K562 (cell line): ENCODE measurements around the gene ZMYND8. TPM values are rescaled to one million over a fixed set of nuclear protein-coding genes. Genes with fewer than 3 reads are reported as not detected.

Experiments
- ATAC-seq: fragments of 200-7000 bp; cut with Tn5 transposase; 3 replicates; pipeline ENCODE4 v1.9.1; 2020; ENCODE audit warnings: moderate library complexity
- BruUV-seq: library from RNA; stranded (reverse); fragments of 400-500 nt; replicated peaks from 2 replicates; lab custom pipeline; 2021; lab: Mats Ljungman, UMichigan
- CTCF ChIA-PET: fragments of 300-600 bp; formaldehyde crosslinking; extraction: SDS; loops from one replicate; lab custom pipeline; 2021; ENCODE audit warnings: low intra/inter-chr PET ratio; lab: Yijun Ruan, JAX
- POLR2A ChIA-PET: fragments of 300-600, 350-650 bp; sonication (Branson Sonifier 250); formaldehyde crosslinking; extraction: SDS; loops from one replicate; lab custom pipeline; 2021; ENCODE audit warnings: antibody characterized with exemption, inconsistent platforms; lab: Yijun Ruan, JAX
- DNase-seq, 4 experiments: peaks; one replicate each; pipeline versions ENCODE4 v3.0.0 to v3.0.0-alpha.2; 2011 to 2018; ENCODE audit warnings: low spot score in 3 of 4, mixed read lengths in 3 of 4; ENCODE audit errors: extremely low read depth in 1 of 4
- FAIRE-seq: peaks from 2 replicates; lab custom pipeline; 2011; peaks lifted over from hg19 to GRCh38; lab: Jason Lieb, UNC
- H2AFZ ChIP-seq: 2 replicates; pipeline ENCODE4 v1.6.0; 2011; ENCODE audit warnings: low read depth, low read length, control low read depth, inconsistent platforms
- H3K27ac ChIP-seq: fragments of 200-600 bp; 3 replicates; pipeline ENCODE4 v1.8.0; 2011; ENCODE audit warnings: low read depth, mild to moderate bottlenecking, control low read depth, inconsistent platforms, low read length, moderate library complexity, mixed read lengths; ENCODE audit errors: extremely low read depth
- H3K27me3 ChIP-seq, 2 experiments: fragments of 300-600 bp in 1 of 2; 2 replicates in 1 of 2; 3 replicates in 1 of 2; pipeline versions ENCODE4 v1.6.0 to v1.8.0; 2011; ENCODE audit warnings: inconsistent platforms in 2 of 2, low read length in 2 of 2, mild to moderate bottlenecking in 1 of 2, mixed read lengths in 1 of 2, moderate library complexity in 1 of 2; ENCODE audit not compliant: control insufficient read depth in 2 of 2, insufficient read depth in 2 of 2
- H3K36me3 ChIP-seq: fragments of 300-600 bp; 3 replicates; pipeline ENCODE4 v1.8.0; 2011; ENCODE audit warnings: mild to moderate bottlenecking, low read length, inconsistent platforms; ENCODE audit not compliant: control insufficient read depth, insufficient read depth
- H3K4me1 ChIP-seq, 2 experiments: fragments of 200-600 bp in 1 of 2; replicated peaks in 1 of 2; 2 replicates in 1 of 2; 3 replicates in 1 of 2; pipeline versions ENCODE4 v1.5.1 to v1.8.0; 2011; ENCODE audit warnings: inconsistent platforms in 2 of 2, low read length in 2 of 2, mild to moderate bottlenecking in 1 of 2, mixed read lengths in 1 of 2, moderate library complexity in 1 of 2; ENCODE audit not compliant: control insufficient read depth in 2 of 2, insufficient read depth in 2 of 2
- H3K4me2 ChIP-seq: 2 replicates; pipeline ENCODE4 v1.6.1; 2011; ENCODE audit warnings: low read length, control low read depth, inconsistent platforms, mixed read lengths; ENCODE audit not compliant: insufficient read depth
- H3K4me3 ChIP-seq: fragments of 200-600 bp; sonication (generic), shearing (Covaris generic); 2 replicates; pipeline ENCODE4 v1.5.1; 2016; ENCODE audit warnings: control low read depth, inconsistent platforms
- H3K79me2 ChIP-seq: fragments of 200-600 bp; 3 replicates; pipeline ENCODE4 v1.8.0; 2011; ENCODE audit warnings: low read length, inconsistent platforms; ENCODE audit not compliant: control insufficient read depth, insufficient read depth
- H3K9ac ChIP-seq, 2 experiments: 2 replicates each; pipeline versions ENCODE4 v1.6.0 to v1.6.1; 2011; ENCODE audit warnings: low read depth in 2 of 2, low read length in 2 of 2, control low read depth in 1 of 2, inconsistent platforms in 1 of 2, mild to moderate bottlenecking in 1 of 2, mixed read lengths in 1 of 2; ENCODE audit not compliant: insufficient read depth in 1 of 2
- H3K9me1 ChIP-seq: one replicate; pipeline ENCODE4 v1.6.0; 2011; ENCODE audit warnings: inconsistent platforms, mild to moderate bottlenecking, low read length, moderate library complexity; ENCODE audit not compliant: control insufficient read depth, insufficient read depth
- H3K9me3 ChIP-seq: replicated peaks from 2 replicates; pipeline ENCODE4 v1.5.1; 2011; ENCODE audit warnings: low read depth, low read length, inconsistent platforms; ENCODE audit not compliant: control insufficient read depth, insufficient read depth
- H4K20me1 ChIP-seq: replicated peaks from 2 replicates; pipeline ENCODE4 v1.6.1; 2011; ENCODE audit warnings: low read length, inconsistent platforms, mixed read lengths; ENCODE audit not compliant: control insufficient read depth, insufficient read depth
- IRF2 ChIP-seq: sonication (generic); formaldehyde crosslinking; IDR thresholded peaks from 2 replicates; pipeline ENCODE4 v1.8.1; 2022; ENCODE audit warnings: mild to moderate bottlenecking, missing genetic modification reagents
- MTA3 ChIP-seq: fragments of 450-650 bp; formaldehyde crosslinking; IDR thresholded peaks from 2 replicates; pipeline ENCODE4 v1.6.1; 2017; ENCODE audit warnings: mild to moderate bottlenecking, borderline replicate concordance
- PTTG1 ChIP-seq: fragments of 450-650 bp; IDR thresholded peaks from 2 replicates; pipeline ENCODE4 v1.6.1; 2016; ENCODE audit warnings: low read depth, mild to moderate bottlenecking, missing genetic modification characterization, missing compliant biosample characterization
- PYGO2 ChIP-seq: fragments of 450-650 bp; IDR thresholded peaks from 2 replicates; pipeline ENCODE4 v1.6.1; 2016; ENCODE audit warnings: mild to moderate bottlenecking, missing genetic modification characterization, moderate library complexity, missing compliant biosample characterization
- RBM15 ChIP-seq: fragments of 200-400 bp; formaldehyde crosslinking; IDR thresholded peaks from 2 replicates; pipeline ENCODE4 v1.6.1; 2018; ENCODE audit warnings: mild to moderate bottlenecking, low read length, moderate library complexity; ENCODE audit not compliant: insufficient read depth
- RBM17 ChIP-seq: fragments of 200-400 bp; formaldehyde crosslinking; IDR thresholded peaks from 2 replicates; pipeline ENCODE4 v1.6.1; 2017; ENCODE audit warnings: low read depth, mild to moderate bottlenecking, low read length, borderline replicate concordance
- RBM34 ChIP-seq: fragments of 200-400 bp; formaldehyde crosslinking; IDR thresholded peaks from 2 replicates; pipeline ENCODE4 v1.6.1; 2018; ENCODE audit warnings: low read length, borderline replicate concordance; ENCODE audit not compliant: insufficient read depth
- SRF ChIP-seq, 2 experiments: fragments of 250-450, 450-650 bp in 1 of 2; sonication (Bioruptor Pico) in 1 of 2; sonication (generic) in 1 of 2; formaldehyde crosslinking; IDR thresholded peaks; 2 replicates each; pipeline versions ENCODE4 v1.5.0 to v1.5.1; 2020 to 2022; ENCODE audit warnings: mild to moderate bottlenecking in 1 of 2, missing genetic modification reagents in 1 of 2
- WGBS: fragments of 100-300 bp; shearing (Covaris generic); methylation state at CpG from one replicate; pipeline ENCODE4 v1.1.6; 2016; ENCODE audit warnings: low coverage, mixed read lengths; ENCODE audit not compliant: insufficient coverage; ENCODE audit errors: missing lambda C conversion rate; 5-methylcytosine and 5-hydroxymethylcytosine counted together
- in situ Hi-C: fragments of 300-500 bp; cut with MboI; formaldehyde crosslinking; loops from 4 replicates; pipeline ENCODE4 v1.15.0; 2018; ENCODE audit warnings: inconsistent platforms, mixed read lengths
- intact Hi-C: fragments of 100-400 bp; cut with micrococcal nuclease; formaldehyde crosslinking; loops from 2 replicates; pipeline ENCODE4 v1.14.2; 2022
- polyA plus RNA-seq, 8 experiments: library from polyadenylated mRNA; depleted of rRNA in 4 of 8; stranded (reverse) in 5 of 8; unstranded in 3 of 8; fragments of >200 nt; fragmentation: Nextera tagmentation in 2 of 8; fragmentation: Illumina TruSeq in 1 of 8; extraction: Ambion mirVana in 2 of 8; extraction: Trizol in 1 of 8; gene quantifications; 2 replicates each; pipeline versions ENCODE4 v1.2.1 to v1.2.3, GENCODE V29; 2011 to 2014; ENCODE audit warnings: inconsistent platforms in 1 of 8, missing spikeins in 1 of 8
- total RNA-seq, 7 experiments: library from RNA; depleted of rRNA in 6 of 7; stranded (reverse); fragments of >200 nt in 6 of 7; fragmentation: Illumina TruSeq in 2 of 7; extraction: Trizol in 2 of 7; gene quantifications; 2 replicates each; pipeline versions ENCODE4 v1.2.1 to v1.2.3, GENCODE V29; 2011 to 2021; ENCODE audit warnings: low replicate concordance in 1 of 7
- TF ChIP-seq, protein P1 (sequence below): fragments of 450-650 bp; formaldehyde crosslinking; IDR thresholded peaks from 2 replicates; pipeline ENCODE4 v1.4.0; 2022; ENCODE audit warnings: missing genetic modification characterization
- TF ChIP-seq, protein P2 (sequence below): fragments of 250-450 bp; sonication (Bioruptor Pico); IDR thresholded peaks from 2 replicates; pipeline ENCODE4 v1.5.0; 2022; ENCODE audit warnings: mild to moderate bottlenecking
- TF ChIP-seq, protein P3 (sequence below): fragments of 250-450 bp; sonication (Bioruptor Pico); IDR thresholded peaks from 2 replicates; pipeline ENCODE4 v1.4.0; 2020; ENCODE audit warnings: borderline replicate concordance
- TF ChIP-seq, protein P4 (sequence below): sonication (generic); formaldehyde crosslinking; IDR thresholded peaks from 2 replicates; pipeline ENCODE4 v1.8.0; 2023; ENCODE audit warnings: mild to moderate bottlenecking, missing genetic modification reagents

ZMYND8 gene
- total and polyA plus RNA-seq, 9 of the 15 experiments (the other 6 are each of a cell fraction or from before 2014, with no cell fraction given) = 31.8 to 148 (median 71.9) TPM

DNA sequence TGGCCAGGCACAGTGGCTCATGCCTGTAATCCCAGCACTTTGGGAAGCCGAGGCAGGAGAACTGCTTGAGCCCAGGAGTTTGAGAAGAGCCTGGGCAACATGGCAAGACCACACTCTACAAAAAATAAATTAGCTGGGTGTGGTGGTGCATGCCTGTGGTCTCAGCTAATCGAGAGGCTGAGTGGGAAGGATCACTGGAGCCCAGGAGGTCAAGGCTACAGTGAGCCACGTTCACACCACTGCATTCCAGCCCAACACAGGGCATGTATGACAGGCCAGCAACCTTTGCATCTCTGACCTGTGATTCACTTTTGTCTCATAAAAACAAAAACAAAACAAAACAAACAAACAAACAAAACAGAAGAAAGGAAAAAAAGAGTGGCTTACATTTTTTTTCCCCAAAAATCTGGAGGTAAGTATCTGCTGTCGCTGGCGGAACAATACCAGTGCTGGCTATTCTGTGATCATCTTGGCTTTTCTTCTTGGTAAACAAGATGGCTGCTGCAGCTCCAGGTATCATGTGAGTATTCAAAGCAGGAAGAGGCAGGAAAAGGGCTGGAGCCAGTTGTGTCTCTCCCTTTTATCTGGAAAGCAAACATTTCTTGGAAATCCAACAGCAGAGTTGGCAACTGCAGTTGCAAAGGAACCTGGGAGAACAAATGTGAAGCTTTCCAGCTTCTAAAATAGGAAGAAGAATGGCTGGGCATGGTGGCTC, 40.4 kb upstream of the ZMYND8 start:
- in situ Hi-C loops (loop anchor here (5.0 to 25.0 kb wide), 2 partner anchors 225 to 635 kb away; no protein-coding TSS in a partner anchor), intact Hi-C loops (no loop called here)
- BruUV-seq = no TSS peak
- H3K4me3 ChIP-seq = no peak overlapping the region
- DNase-seq (no peak), FAIRE-seq (no peak), ATAC-seq (no peak)
- H3K27ac ChIP-seq = peak overlapping the region; percentile 43; the same call in 2 of the 3 replicates
- peak overlapping the region; percentile 95 for H2AFZ ChIP-seq
- peaks cover 9% of the 10 kb centered on the region; the same call in 1 of the 2 replicates for H3K9me3 ChIP-seq
- no peaks in the 10 kb centered on the region for H4K20me1 ChIP-seq
- H3K27me3 ChIP-seq = no peaks in the 10 kb centered on the region
- peak overlapping the region; percentile 17; the same call in 1 of the 2 replicates for H3K4me2 ChIP-seq
- ChIA-PET POLR2A (interaction anchor here (0.6 to 1.4 kb wide), 5 partner anchors 13 to 139 kb away, joined by 3 to 6 read pairs (median 3); partner anchors contain the start of gene ZMYND8), CTCF (interaction anchor here (0.6 to 1.1 kb wide), 2 partner anchors 13 to 153 kb away, joined by 3 read pairs; no protein-coding TSS in a partner anchor)
- no peak overlapping the region for H3K9ac ChIP-seq
- H3K79me2 ChIP-seq = no peaks in the 10 kb centered on the region
- WGBS = 46% methylated on average over 5 of the region's 5 CpGs
- no peaks in the 10 kb centered on the region for H3K9me1 ChIP-seq
- H3K4me1 ChIP-seq = peaks cover 8 to 18% of the 10 kb centered on the region in 2 experiments; a peak in 4 of 5 replicates
- no peaks in the 10 kb centered on the region for H3K36me3 ChIP-seq
- TF ChIP-seq PTTG1 (peak; percentile 36), RBM15 (no peak), MTA3 (0 out of 2 replicates have a peak, but pooled peaks have one; percentile 23), RBM34 (no peak), SRF (CRISPR knock-in tag; IDR thresholded peaks at IDR 0.05) (no peak), PYGO2 (tag) (peak; percentile 34; the same call in 1 of the 2 replicates), IRF2 (CRISPR knock-in tag) (no peak), RBM17 (no peak)
- TF ChIP-seq, protein P1, sequence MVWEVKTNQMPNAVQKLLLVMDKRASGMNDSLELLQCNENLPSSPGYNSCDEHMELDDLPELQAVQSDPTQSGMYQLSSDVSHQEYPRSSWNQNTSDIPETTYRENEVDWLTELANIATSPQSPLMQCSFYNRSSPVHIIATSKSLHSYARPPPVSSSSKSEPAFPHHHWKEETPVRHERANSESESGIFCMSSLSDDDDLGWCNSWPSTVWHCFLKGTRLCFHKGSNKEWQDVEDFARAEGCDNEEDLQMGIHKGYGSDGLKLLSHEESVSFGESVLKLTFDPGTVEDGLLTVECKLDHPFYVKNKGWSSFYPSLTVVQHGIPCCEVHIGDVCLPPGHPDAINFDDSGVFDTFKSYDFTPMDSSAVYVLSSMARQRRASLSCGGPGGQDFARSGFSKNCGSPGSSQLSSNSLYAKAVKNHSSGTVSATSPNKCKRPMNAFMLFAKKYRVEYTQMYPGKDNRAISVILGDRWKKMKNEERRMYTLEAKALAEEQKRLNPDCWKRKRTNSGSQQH = no peak
- TF ChIP-seq, protein P2, sequence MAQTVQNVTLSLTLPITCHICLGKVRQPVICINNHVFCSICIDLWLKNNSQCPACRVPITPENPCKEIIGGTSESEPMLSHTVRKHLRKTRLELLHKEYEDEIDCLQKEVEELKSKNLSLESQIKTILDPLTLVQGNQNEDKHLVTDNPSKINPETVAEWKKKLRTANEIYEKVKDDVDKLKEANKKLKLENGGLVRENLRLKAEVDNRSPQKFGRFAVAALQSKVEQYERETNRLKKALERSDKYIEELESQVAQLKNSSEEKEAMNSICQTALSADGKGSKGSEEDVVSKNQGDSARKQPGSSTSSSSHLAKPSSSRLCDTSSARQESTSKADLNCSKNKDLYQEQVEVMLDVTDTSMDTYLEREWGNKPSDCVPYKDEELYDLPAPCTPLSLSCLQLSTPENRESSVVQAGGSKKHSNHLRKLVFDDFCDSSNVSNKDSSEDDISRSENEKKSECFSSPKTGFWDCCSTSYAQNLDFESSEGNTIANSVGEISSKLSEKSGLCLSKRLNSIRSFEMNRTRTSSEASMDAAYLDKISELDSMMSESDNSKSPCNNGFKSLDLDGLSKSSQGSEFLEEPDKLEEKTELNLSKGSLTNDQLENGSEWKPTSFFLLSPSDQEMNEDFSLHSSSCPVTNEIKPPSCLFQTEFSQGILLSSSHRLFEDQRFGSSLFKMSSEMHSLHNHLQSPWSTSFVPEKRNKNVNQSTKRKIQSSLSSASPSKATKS (CRISPR knock-in tag) = no peak
- TF ChIP-seq, protein P3, sequence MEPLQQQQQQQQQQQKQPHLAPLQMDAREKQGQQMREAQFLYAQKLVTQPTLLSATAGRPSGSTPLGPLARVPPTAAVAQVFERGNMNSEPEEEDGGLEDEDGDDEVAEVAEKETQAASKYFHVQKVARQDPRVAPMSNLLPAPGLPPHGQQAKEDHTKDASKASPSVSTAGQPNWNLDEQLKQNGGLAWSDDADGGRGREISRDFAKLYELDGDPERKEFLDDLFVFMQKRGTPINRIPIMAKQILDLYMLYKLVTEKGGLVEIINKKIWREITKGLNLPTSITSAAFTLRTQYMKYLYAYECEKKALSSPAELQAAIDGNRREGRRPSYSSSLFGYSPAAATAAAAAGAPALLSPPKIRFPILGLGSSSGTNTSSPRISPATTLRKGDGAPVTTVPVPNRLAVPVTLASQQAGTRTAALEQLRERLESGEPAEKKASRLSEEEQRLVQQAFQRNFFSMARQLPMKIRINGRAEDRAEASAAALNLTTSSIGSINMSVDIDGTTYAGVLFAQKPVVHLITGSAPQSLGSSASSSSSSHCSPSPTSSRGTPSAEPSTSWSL (CRISPR knock-in tag) = no peak
- TF ChIP-seq, protein P4, sequence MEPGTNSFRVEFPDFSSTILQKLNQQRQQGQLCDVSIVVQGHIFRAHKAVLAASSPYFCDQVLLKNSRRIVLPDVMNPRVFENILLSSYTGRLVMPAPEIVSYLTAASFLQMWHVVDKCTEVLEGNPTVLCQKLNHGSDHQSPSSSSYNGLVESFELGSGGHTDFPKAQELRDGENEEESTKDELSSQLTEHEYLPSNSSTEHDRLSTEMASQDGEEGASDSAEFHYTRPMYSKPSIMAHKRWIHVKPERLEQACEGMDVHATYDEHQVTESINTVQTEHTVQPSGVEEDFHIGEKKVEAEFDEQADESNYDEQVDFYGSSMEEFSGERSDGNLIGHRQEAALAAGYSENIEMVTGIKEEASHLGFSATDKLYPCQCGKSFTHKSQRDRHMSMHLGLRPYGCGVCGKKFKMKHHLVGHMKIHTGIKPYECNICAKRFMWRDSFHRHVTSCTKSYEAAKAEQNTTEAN = no peak
